Gastrocnemius medialis (tissue), 4 donors: ENCODE results near the gene LCT. TPM values are rescaled to one million over a fixed set of nuclear protein-coding genes. Genes with fewer than 3 reads are reported as not detected.

Experiments
- ATAC-seq, 2 donors: fragments of 150-250 bp; one replicate each; pipeline ENCODE4 v1.9.1; 2016
- DNase-seq, 2 donors: peaks; one replicate each; pipeline ENCODE4 v3.0.0-alpha.2; 2019
- H3K27ac ChIP-seq, 4 donors: fragments of 200-600 bp; sonication (generic); 1 replicate in 1 of 4; 2 replicates in 3 of 4; pipeline ENCODE4 v1.5.1; 2016 to 2018; ENCODE audit warnings: mild to moderate bottlenecking in 2 of 4, moderate library complexity in 1 of 4
- H3K27me3 ChIP-seq, 3 donors: fragments of 200-600 bp; sonication (generic) in 2 of 3; 1 replicate in 1 of 3; 2 replicates in 2 of 3; pipeline versions ENCODE4 v1.5.1 to v1.6.0; 2016 to 2019; ENCODE audit warnings: mild to moderate bottlenecking in 1 of 3, moderate library complexity in 1 of 3
- H3K36me3 ChIP-seq, 2 donors: fragments of 200-600 bp; sonication (generic) in 1 of 2; one replicate each; pipeline ENCODE4 v1.5.1; 2017 to 2018
- H3K4me1 ChIP-seq, 2 donors: fragments of 200-600 bp; sonication (generic) in 1 of 2; one replicate each; pipeline ENCODE4 v1.5.1; 2016 to 2017; ENCODE audit warnings: mild to moderate bottlenecking in 2 of 2
- H3K4me3 ChIP-seq, 4 donors: fragments of 200-600 bp; sonication (generic) in 3 of 4; 1 replicate in 1 of 4; 2 replicates in 3 of 4; pipeline ENCODE4 v1.5.1; 2016 to 2019; ENCODE audit warnings: mild to moderate bottlenecking in 2 of 4
- H3K9me3 ChIP-seq, 3 donors: fragments of 200-600 bp; sonication (generic) in 2 of 3; 1 replicate in 1 of 3; 2 replicates in 2 of 3; pipeline ENCODE4 v1.5.1; 2016 to 2019
- CTCF ChIP-seq, 5 experiments: fragments of 450-650 bp in 3 of 5; fragments of 200-600 bp in 2 of 5; sonication (generic) in 2 of 5; IDR thresholded peaks in 4 of 5; conservative IDR thresholded peaks in 1 of 5; 1 replicate in 4 of 5; 2 replicates in 1 of 5; pipeline ENCODE4 v1.5.1; 2016 to 2019; ENCODE audit warnings: antibody characterized with exemption in 5 of 5, mild to moderate bottlenecking in 3 of 5, moderate library complexity in 3 of 5
- POLR2A ChIP-seq, 2 donors: fragments of 450-650 bp; IDR thresholded peaks; one replicate each; pipeline ENCODE4 v1.6.1; 2017; ENCODE audit warnings: antibody characterized with exemption in 2 of 2, mild to moderate bottlenecking in 2 of 2, moderate library complexity in 2 of 2
- in situ Hi-C, 4 donors: fragments of 200-750 bp; cut with MboI; loops; one replicate each; pipeline versions ENCODE4 v1.15.0 to v1.8.0; 2017; ENCODE audit warnings: low sequenced_read_pairs in 4 of 4
- intact Hi-C: fragments of 100-400 bp; cut with DNase I; formaldehyde crosslinking; loops from one replicate; pipeline ENCODE4 v1.15.1; 2023; ENCODE audit warnings: low total_unique reads
- total RNA-seq, 4 donors: library from RNA; depleted of rRNA; stranded (reverse); fragments of >200 nt; gene quantifications; one replicate each; pipeline versions ENCODE4 v1.1.0 to v1.2.3, GENCODE V29; 2016

The LCT gene
- total RNA-seq, 4 donors from 2014 or later, result 0.13 TPM; not detected in 3

GRCh38 chr2:135822855-135823254 is 14.1 kb downstream of the LCT start:
- Histone ChIP-seq H3K27ac (no peak overlapping the region), H3K36me3 (no peaks in the 10 kb centered on the region), H3K9me3 (no peaks in the 10 kb centered on the region), H3K4me1 (no peaks in the 10 kb centered on the region), H3K27me3 (no peaks in the 10 kb centered on the region), H3K4me3 (no peak overlapping the region)
- intact Hi-C loops (no loop called here), in situ Hi-C loops (no loop called here)
- no peak for DNase-seq
- no peak for ATAC-seq
- TF ChIP-seq CTCF (IDR thresholded peaks at IDR 0.05 in 4 of 5, conservative IDR thresholded peaks at IDR 0.05 in 1 of 5) (no peak), POLR2A (IDR thresholded peaks at IDR 0.05) (no peak)

DNA sequence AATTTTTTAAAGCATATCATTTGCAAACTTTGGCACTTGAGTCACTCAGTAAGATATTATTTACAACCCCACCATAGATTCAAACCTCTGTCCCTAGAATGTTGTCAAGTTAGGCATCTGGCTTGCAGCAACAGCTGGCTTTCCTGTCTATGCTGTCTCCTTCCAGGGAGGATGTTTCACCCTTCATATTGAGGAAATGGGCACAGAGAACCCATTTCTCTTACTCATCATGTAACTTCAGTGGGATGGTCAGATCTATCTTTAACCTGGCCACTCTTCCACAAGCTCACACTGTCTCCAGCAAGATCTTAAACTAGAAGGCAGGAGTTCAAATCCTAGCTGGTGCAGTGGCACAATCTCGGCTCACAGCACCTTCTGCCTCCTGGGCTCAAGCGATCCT is 15.8 kb downstream of the LCT start:
- TF ChIP-seq CTCF (IDR thresholded peaks at IDR 0.05 in 4 of 5, conservative IDR thresholded peaks at IDR 0.05 in 1 of 5), result no peak
- no peak for TF ChIP-seq POLR2A (IDR thresholded peaks at IDR 0.05)
- H3K4me1 ChIP-seq, result no peaks in the 10 kb centered on the region
- H3K27ac ChIP-seq, result no peak overlapping the region
- H3K9me3 ChIP-seq, result no peaks in the 10 kb centered on the region
- DNase-seq (no peak), ATAC-seq (no peak)
- no peaks in the 10 kb centered on the region for H3K36me3 ChIP-seq
- H3K27me3 ChIP-seq, result no peaks in the 10 kb centered on the region
- in situ Hi-C loops (no loop called here), intact Hi-C loops (no loop called here)
- no peak overlapping the region for H3K4me3 ChIP-seq

DNA sequence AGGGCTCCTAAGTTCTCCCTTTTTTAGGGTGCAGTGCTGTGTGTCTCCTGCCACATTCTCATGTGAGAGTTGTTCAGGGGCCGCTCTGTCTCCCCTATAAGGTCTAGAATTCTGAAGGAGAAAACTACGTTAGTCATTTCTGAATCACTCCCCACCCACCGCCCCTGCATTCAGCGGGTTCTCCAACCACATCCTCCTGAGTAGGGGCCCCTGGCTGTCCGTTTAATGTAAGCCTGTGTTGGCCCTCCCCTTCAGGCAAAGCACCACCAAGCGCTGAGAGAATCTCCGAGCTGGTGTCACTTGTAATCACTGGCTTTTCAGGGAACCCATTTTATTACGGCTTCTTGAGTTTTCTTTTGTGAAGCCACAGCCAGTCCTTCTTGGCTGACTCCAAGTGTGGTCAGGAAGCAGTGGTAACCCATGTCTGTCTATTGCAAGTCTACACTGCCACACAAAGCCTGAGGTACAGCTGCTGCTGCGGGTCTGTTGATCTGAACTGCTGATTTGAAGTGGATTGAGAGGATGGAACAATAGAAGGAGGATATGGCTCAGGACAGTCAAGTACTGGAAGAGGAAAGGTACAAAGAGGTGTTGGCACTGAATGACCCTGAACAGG is 16.9 kb downstream of the LCT start:
- Histone ChIP-seq H3K4me3 (no peak overlapping the region), H3K27me3 (no peaks in the 10 kb centered on the region), H3K36me3 (no peaks in the 10 kb centered on the region), H3K4me1 (no peaks in the 10 kb centered on the region), H3K9me3 (no peaks in the 10 kb centered on the region), H3K27ac (no peak overlapping the region)
- no peak for DNase-seq
- in situ Hi-C loops, result no loop called here
- no peak for ATAC-seq
- no peak for TF ChIP-seq CTCF (IDR thresholded peaks at IDR 0.05 in 4 of 5, conservative IDR thresholded peaks at IDR 0.05 in 1 of 5)
- TF ChIP-seq POLR2A (IDR thresholded peaks at IDR 0.05), result no peak
- intact Hi-C loops, result no loop called here

GRCh38 chr2:135818937-135819610 is 17.9 kb downstream of the LCT start:
- Histone ChIP-seq H3K27me3 (no peaks in the 10 kb centered on the region), H3K4me3 (no peak overlapping the region), H3K36me3 (no peaks in the 10 kb centered on the region), H3K9me3 (no peaks in the 10 kb centered on the region), H3K27ac (no peak overlapping the region), H3K4me1 (no peaks in the 10 kb centered on the region)
- ATAC-seq (no peak), DNase-seq (no peak)
- TF ChIP-seq CTCF (IDR thresholded peaks at IDR 0.05 in 4 of 5, conservative IDR thresholded peaks at IDR 0.05 in 1 of 5), result no peak
- intact Hi-C loops (no loop called here), in situ Hi-C loops (no loop called here)
